ENCODE results near the gene FAM118B. TPM values are rescaled to one million over a fixed set of nuclear protein-coding genes. Genes with fewer than 3 reads are reported as not detected.
A peak's percentile ranks its signal among the peaks of the same experiment; 100 is the strongest.
"Not testable (repeated sequence)": the region's sequence is repeated elsewhere in the genome, so short reads cannot be mapped to it uniquely, and the experiment has no call there.

The FAM118B gene
- total RNA-seq, 1 donor from 2014 or later: 25.6 TPM

DNA sequence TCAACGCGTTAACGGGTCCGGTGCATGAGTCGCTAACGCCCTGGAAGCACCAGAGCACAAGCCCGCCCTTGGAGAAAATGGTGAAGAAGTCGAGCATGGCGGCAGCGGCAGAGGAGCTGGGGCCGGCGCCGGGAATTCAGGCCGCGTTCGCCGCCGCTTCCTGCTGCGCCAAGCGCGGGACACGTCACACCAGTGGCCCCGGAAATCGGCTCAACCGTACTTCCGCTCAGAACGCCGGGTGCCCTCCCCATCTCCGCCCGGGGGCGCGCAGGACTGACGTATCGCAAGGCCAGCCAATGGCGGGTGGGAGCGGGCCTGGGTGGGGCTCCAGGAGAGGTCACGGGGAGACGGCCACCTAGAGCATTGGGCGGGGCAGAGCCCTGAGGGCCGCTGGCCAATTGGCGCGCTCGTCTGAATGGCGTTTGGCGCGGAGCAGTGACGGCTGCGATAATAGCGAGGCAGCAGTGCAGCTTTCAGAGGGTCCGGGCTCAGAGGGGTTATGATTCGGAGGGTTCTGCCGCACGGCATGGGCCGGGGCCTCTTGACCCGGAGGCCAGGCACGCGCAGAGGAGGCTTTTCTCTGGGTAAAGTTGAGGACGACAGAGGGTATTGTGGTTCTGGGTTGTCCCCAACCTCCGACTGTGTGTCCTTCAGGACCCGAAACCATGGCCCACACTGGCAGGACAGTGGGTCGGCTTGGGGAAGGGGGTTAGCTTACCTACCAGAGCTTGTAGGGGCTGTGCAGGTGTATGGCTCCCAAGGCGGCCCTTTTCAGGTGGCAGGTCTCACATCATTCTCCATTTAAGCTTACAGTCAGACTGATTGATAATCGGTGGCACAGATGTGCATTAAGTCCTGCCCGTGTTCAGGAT lies 57.4 kb downstream of the FAM118B start, which contains the start of the genes FOXRED1 and SRPRA:
Gene FOXRED1 (plus strand): TSS at position 447 of the 872 bp plus-strand sequence. CDS start 53 bp downstream, at position 500.
Gene SRPRA (minus strand): TSS at position 188 of the 872 bp plus-strand sequence. CDS start 91 bp downstream, at position 97.
- DNase-seq (ENCODE audit: low read depth in 2 of 2): peak; percentile 99

DNA sequence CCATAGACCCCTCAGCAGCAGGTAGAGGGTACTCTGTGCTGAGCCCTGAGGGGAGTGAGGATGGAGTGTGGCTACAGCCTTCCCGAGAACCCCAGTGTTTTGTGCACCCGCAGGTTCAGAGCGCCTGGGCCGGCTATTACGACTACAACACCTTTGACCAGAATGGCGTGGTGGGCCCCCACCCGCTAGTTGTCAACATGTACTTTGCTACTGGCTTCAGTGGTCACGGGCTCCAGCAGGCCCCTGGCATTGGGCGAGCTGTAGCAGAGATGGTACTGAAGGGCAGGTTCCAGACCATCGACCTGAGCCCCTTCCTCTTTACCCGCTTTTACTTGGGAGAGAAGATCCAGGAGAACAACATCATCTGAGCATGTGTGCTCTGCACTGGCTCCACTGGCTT lies 65.7 kb downstream of the FAM118B start:
- no peak for DNase-seq (ENCODE audit: low read depth in 2 of 2)

DNA sequence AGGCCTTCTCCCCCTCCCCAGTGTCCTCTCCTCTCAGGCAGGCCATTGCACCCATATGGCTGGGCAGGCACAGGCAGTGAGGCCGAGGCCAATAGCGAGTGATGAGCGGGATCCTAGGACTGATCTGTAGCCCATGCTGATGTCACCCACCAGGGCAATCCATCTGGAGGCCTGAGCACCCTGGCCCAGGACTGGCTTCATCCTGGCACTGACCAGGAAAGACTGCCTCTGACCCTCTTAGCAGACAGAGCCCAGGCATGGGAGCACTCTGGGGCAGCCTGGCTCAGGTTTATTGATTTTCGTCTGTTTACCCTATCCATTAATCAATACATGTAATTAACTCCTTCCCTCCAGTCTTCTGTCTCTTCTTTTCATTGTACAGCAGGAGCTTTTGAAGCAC lies 66.2 kb downstream of the FAM118B start:
- no peak for DNase-seq (ENCODE audit: low read depth in 2 of 2)

DNA sequence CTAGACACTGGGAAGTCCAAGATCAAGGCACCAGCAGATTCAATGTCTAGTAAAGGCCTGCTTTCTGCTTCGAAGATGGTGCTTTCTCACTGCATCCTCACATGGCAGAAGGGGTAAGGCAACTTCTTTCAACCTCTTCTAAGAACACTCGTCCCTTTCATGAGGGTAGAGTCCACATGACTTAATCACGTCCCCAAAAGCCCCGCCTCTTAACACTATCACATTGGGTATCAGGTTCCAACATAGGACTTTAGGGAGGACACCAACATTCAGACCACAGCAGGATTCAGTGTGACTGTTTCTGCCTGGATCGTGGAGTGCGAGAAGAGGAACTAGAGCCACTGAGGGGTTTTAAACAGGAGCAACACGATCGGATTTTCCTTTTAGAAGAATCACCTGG lies 67.6 kb downstream of the FAM118B start:
- DNase-seq (ENCODE audit: low read depth in 2 of 2): no peak

DNA sequence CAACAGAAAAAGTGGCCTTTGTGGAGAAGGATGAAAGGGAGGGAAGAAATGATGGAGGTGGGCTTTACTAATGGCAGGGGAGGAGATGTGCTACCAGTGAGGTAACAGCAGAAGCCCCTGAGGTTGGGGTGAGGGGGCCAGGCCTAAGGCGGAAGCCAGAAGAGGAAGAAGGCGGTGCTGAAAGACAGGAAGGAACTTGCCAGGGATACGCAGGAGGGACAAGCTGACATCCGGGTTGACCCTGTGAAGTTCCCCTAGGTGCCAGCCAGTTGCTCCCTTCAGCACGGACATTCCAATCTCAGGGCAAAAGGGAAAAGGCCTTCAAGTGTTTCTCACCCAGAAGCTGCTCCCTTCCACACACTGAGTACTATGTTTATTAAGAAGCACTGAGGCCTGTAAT lies 69.0 kb downstream of the FAM118B start:
- no peak for DNase-seq (ENCODE audit: low read depth in 2 of 2)

DNA sequence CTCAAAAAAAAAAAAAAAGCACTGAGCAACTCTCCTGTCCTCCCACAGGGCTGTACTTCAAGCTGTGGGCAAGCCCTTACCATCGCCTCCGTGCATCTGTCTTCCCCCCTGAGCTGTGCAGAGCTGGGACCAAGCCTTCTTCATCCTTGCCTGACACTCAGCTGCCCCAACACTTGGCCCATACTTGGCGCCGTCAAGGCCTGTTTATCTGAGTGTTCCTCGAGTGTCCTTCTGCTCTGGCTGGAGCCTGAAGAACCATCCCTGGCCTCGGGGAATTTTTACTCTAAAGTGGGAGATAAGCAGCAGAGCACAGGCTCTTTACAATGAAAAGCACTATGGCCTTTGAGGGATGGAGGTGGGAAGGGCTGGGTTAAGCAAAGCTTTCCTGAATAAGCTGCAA lies 69.7 kb downstream of the FAM118B start:
- no peak for DNase-seq (ENCODE audit: low read depth in 2 of 2)

DNA sequence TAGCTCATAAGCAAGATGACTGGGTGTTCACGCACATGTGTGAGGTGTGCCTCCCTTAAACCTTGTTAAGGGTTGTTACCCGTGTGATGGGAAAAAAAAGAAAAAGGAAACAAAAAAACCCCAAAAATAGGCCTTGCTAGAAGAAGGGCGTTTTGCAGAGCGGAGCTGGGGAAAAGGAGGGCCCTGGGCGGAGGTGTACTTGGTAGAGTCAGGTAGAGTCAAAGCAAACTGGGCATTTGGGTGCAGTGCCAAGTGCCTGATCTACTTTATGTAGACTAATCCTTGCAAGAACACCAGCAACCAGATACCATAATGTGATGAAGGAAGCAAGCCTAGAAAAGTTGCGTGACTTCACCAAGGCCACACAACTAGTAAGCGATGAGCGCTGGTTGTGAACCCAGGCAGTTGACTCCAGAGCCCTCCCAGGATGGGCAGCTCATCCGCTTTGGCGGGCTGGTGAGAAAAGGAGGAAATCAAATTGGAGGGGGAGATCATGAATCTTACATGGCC lies 70.1 kb downstream of the FAM118B start:
- DNase-seq (ENCODE audit: low read depth in 2 of 2): no peak

DNA sequence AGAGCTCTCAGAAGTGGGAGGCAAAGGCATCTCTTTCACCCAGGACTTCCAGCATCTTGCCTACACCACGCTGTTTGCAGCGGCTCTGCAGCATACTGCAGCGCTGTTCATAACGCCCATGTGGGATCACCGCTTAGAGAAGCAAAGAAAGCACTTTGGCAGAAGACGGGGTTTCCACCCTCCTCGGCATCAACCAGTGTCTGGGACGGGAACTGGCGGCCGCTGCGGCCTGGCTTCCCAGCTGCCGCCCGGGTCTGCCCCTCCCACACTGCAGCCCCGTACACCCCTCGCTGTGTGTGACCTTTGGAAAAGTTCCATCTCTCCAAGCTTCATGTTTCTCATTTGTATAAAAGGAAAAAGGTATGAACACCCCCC lies 70.8 kb downstream of the FAM118B start:
- DNase-seq (ENCODE audit: low read depth in 2 of 2): peak; percentile 27 to 35

DNA sequence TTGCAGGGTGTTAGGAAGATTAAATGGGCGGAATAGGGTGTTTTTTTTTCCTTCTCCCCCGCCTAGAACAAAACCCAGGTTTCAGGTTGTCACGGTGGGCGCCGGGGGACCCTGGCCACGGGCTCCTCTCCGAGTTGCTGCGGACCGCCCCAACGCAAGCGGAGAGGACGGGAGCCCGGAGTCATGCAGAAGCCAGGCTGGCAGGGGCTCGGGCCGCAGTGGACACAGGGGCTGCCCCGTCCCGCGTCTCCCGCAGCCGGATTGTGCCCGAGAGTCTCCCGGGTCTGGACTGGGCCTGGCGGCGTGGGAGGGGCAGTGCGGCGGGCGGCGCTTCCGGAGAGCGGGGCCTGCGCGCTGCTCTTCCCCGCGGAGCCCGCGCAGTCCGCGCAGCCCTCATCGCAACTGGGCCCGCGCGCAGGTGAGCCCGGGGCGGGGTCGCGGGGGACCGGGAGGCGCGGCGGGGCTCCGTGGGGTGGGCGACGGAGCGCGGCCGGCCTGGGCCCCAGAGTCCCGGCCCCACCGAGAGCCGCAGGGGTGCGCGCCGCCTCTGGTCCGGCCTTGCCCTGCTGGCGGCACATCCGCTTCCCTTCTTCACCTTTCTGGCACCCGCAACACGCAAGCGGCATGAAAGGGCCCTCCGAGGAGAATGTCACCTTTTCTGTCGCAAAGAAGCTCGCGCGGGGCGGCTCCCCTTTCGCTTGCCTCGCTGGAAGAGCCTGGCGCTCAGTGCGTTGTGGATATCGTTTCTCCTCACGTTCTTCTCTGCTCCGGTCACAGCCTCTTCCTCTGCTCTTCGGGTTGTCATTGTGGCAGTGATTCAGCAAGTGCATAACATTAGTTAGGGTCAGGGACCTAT lies 71.4 kb downstream of the FAM118B start, which contains the start of gene TIRAP:
Gene TIRAP (plus strand): TSS at position 358 of the 856 bp plus-strand sequence. CDS start 7,802 bp downstream, outside the sequence.
- DNase-seq (ENCODE audit: low read depth in 2 of 2): peak; percentile 43 to 68

DNA sequence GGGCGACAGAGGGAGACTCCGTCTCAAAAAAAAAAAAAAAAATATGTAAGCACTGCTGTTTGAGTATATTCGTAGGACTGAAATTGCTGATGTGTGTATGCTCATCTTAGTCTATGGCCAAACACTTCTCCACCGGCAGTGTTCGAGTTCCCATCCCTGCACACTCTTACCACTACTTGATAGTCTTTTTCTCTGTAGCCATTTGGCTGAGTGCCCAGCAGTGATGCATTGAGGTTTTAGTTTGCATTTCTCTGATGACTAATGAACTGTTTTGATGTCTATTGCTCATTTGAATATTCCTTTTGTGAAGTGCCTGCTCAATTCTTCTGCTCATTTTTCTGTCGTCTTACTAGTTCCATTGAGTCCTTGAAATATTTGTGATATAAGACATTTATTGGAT lies 73.2 kb downstream of the FAM118B start:
- DNase-seq (ENCODE audit: low read depth in 2 of 2): peak; percentile 76 to 92

DNA sequence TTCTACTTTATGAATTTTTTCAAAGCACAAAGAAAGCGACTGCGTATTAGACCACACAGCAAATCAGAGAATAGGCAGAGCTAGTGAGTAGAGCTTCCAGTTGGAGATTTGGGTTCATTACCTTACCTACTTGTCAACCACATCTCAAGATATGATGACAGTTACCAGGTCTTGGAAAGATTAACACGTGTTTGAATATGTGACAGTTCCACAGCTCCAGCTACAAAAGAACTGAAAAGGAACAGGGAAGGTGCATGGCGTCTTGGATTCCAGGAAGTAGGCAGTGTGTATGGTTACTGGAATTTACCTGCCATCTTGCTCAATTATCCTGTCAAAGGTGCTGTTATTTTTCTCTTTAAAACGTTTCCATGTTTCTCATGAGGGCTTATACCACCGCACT lies 76.7 kb downstream of the FAM118B start:
- DNase-seq (ENCODE audit: low read depth in 2 of 2): no peak

DNA sequence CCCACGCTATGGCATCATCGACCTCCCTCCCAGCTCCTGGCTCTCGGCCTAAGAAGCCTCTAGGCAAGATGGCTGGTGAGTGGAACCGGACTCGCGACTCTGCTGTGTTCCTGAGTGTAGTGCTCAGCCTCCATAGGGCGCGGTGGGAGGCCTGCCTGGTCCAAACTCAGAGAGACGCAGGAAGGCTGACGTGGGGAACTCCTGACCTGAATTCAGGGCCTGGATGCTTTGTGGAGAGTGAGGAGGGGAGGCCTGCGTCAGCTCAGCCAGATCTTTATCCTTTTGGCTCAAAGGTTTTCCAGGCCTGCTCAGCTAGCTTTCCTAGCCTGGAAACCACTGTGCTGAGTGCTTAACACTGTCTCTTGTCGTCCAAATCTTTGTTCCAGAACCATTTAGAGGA lies 79.3 kb downstream of the FAM118B start:
- no peak for DNase-seq (ENCODE audit: low read depth in 2 of 2)

DNA sequence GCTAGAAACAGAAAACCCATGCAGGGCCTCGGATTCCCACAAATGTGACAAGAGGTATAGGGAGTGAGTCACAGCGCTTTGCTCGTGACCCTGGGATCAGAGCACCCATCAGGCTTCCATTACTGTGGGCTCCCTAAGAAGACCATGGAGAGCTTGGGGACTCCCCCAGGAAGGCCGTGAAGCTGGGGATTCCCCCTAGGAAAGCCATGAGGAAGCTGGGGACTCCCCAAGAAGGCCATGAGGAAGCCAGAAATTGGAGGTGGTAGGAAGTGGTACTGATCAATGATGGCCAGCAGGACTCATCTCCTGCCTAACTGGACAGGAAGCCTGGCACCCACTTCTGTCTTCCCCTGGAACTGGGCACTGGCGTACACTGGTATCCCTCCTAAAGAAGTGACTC lies 82.1 kb downstream of the FAM118B start:
- no peak for DNase-seq (ENCODE audit: low read depth in 2 of 2)

DNA sequence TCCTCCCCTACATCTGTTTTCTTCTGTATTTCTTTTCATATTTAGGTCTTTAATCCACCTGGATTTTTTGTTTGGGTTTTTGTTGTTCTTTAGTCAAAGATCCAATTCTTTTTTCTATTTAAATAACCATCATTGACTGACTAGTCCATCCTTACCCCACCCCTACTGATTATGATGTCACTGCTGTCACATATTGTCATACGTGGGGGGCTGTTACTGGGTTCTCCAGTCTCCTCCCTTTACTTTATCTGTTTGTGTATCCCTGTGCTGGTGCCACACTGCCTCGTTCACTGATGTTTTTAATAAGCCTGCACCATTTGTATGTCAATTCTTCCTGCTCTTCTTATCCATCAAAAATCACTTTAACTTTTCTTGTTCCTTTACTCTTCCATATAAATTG lies 85.4 kb downstream of the FAM118B start:
- no peak for DNase-seq (ENCODE audit: low read depth in 2 of 2)

DNA sequence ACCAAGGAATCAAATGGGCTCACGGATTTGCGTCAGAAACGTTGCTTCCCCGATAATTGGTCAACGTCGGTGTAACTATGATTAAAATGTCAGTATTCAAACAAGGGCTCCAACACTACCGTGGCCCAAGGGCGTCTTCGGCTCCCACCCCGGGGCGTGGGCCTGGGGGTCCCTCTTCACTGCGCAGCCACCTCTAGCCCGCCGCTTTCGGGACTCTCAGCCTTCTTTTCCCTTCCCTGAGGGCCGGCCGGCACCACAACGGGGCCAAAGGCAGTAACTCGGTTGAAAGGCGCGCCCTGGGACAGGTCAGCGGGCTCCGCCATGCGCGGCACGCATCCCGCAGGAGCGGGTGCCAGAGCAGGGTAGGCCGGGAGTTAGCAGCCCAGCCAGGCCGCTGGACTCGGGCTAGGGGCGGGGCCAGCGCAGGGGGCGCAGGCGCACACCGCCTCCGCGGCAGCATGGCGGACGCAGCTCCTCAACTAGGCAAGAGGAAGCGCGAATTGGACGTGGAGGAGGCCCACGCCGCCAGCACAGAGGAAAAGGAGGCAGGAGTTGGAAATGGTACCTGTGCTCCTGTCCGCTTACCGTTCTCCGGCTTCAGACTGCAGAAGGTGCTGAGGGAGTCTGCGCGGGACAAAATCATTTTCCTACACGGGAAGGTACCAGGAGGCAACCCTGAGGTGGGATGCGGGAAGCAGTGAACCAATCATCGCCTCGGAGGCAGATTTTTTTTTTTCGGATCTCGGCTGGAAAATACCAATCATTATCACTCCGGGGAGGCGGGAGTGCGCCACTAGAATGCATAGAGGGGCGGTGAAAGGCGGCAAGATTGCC lies 92.3 kb downstream of the FAM118B start, which contains the start of gene DCPS:
Gene DCPS (plus strand): TSS at position 438 of the 834 bp plus-strand sequence. CDS start 21 bp downstream, at position 459.
- peak; percentile 93 to 94 for DNase-seq (ENCODE audit: low read depth in 2 of 2)

DNA sequence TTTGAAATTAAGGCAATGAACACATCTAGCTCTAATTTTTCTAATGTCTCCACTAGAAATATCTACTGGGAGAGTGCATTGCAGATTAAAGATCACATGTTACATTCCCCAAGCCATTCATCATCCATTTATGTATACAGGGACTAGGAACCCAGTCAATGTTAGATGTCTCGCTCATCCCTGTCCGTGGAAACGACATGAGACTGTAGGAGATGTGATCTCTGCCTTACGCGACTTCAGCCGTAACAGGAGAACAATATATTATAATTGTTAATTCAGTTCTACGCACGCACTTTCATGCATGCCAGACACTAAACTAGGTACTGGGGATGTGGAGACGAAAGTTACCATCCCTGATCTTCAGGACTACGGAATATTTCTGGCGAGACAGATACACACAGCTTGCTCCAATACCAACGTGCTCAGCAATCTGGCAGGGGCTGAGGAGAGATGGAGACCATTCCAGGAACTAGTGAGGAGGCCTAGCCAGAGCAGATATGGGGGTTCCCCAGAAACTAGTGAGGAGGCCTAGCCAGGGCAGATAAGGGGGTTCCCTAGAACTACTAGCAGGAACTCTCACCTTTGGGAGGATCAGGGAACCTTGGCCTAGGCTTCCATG lies 93.0 kb downstream of the FAM118B start:
- DNase-seq (ENCODE audit: low read depth in 2 of 2): no peak

DNA sequence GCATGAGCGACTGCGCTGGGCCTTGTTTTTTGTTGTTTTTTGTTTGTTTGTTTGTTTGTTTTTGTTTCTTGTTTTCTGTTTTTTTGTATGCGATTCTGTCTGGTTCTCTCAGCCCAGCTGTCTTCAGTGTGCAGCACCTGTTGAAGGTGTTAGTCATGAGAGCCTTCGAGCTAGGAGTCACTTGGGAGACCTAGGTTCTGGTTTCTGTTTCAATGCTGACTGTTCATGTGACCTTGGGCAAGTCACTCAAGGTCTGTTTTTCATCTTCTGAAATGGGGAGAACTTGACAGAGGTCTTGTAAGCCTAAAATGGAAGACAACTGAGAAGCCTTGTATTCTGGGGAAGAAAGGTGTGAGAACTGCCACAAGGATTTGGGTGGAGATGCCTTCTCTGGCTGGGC lies 94.1 kb downstream of the FAM118B start:
- DNase-seq (ENCODE audit: low read depth in 2 of 2): no peak

DNA sequence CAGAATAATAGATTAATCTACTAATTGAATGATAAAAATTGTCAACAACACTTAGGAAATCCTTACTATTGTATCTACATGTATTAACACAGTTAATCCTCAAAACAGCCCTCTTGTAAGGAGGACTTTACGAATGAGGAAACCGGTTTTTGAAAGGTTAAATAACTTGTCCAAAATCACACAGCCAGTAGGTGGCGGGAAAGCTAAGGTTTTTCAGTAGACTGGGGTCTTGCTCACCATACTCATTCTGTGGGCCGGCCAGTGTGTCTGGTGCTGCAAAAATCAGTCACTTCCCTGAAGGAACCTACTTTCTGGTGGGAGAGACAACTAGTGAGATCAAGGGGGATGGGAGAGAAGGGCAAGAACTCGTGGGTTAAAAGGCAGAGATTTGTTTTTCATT lies 96.1 kb downstream of the FAM118B start:
- peak; percentile 66 to 69 for DNase-seq (ENCODE audit: low read depth in 2 of 2)

DNA sequence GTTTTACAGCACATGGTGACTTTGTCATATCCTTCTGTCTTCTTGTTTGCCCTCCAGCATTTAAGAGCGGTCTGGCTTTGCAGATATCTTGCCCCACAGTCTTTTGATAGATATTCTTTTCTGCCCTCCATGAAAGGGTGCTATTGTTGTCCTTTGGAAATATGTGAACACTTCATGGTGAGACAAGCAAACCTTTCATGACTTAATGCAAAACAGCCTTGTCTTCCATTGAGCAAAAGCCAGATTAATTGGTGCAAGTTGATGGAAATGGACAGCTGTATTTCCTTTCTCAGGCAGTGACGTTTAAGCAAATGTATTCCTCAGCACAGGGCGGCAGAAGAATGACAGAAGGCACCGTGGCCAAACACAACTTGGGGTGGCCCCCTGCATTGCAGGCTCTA lies 96.7 kb downstream of the FAM118B start:
- no peak for DNase-seq (ENCODE audit: low read depth in 2 of 2)

DNA sequence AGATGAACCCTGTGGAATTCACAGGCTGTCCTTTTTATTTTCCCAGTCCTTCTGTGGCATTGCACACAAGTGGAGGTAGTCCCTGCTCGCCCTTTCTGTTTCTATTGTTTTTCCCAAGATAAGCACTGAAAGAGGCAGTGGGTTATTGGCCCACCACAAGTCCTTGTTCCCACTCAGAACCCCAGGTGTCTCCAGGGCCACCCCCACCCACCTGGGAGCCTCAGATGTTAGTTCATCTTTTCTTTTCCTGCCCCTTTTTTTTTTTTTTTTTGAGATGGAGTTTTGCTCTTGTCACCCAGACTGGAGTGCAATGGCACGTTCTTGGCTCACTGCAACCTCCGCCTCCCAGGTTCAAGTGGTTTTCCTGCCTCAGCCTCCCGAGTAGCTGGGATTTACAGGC lies 97.2 kb downstream of the FAM118B start:
- not testable (repeated sequence) for DNase-seq (ENCODE audit: low read depth in 2 of 2)
